Spinal cord (tissue), 10 donors: ENCODE results near the gene CALML3. TPM values are rescaled to one million over a fixed set of nuclear protein-coding genes. Genes with fewer than 3 reads are reported as not detected.

Experiments used
- DNase-seq, 6 donors: peaks; one replicate each; pipeline versions ENCODE4 v3.0.0 to v3.0.0-alpha.2; 2013 to 2015; ENCODE audit warnings: low spot score in 6 of 6, low read depth in 4 of 6
- H3K27ac ChIP-seq: one replicate; pipeline ENCODE4 v1.5.1; 2013; ENCODE audit warnings: low read depth, low read length, control low read depth
- H3K27me3 ChIP-seq: one replicate; pipeline ENCODE4 v1.6.1; 2013; ENCODE audit warnings: low read length; ENCODE audit not compliant: control insufficient read depth, insufficient read depth
- H3K36me3 ChIP-seq: one replicate; pipeline ENCODE4 v1.6.1; 2013; ENCODE audit warnings: low read length; ENCODE audit not compliant: control insufficient read depth, insufficient read depth
- H3K4me1 ChIP-seq: one replicate; pipeline ENCODE4 v1.6.1; 2013; ENCODE audit warnings: low read length; ENCODE audit not compliant: control insufficient read depth, insufficient read depth
- H3K4me3 ChIP-seq: one replicate; pipeline ENCODE4 v1.5.1; 2013; ENCODE audit warnings: low read depth, low read length, control low read depth
- H3K9me3 ChIP-seq: one replicate; pipeline ENCODE4 v1.6.1; 2013; ENCODE audit warnings: low read length; ENCODE audit not compliant: control insufficient read depth, insufficient read depth
- WGBS: methylation state at CpG from one replicate; pipeline ENCODE4 v1.1.5; 2013; ENCODE audit warnings: missing lambda C conversion rate; ENCODE audit not compliant: insufficient coverage; 5-methylcytosine and 5-hydroxymethylcytosine counted together
- polyA plus RNA-seq, 2 donors: library from polyadenylated mRNA; unstranded; fragments of 120-200 nt; gene quantifications; one replicate each; pipeline ENCODE4 v1.2.1, GENCODE V29; 2013; ENCODE audit not compliant: insufficient read length in 2 of 2
- total RNA-seq, 2 donors: library from RNA; depleted of rRNA in 1 of 2; stranded (reverse); fragments of 120-200 nt in 1 of 2; fragments of >200 nt in 1 of 2; gene quantifications; one replicate each; pipeline versions ENCODE4 v1.2.3 to v1.2.4, GENCODE V29; 2013 to 2014
- donor health status: healthy.

CALML3 gene
- total and polyA plus RNA-seq, 4 donors: 0.08 TPM; not detected in 3

DNA sequence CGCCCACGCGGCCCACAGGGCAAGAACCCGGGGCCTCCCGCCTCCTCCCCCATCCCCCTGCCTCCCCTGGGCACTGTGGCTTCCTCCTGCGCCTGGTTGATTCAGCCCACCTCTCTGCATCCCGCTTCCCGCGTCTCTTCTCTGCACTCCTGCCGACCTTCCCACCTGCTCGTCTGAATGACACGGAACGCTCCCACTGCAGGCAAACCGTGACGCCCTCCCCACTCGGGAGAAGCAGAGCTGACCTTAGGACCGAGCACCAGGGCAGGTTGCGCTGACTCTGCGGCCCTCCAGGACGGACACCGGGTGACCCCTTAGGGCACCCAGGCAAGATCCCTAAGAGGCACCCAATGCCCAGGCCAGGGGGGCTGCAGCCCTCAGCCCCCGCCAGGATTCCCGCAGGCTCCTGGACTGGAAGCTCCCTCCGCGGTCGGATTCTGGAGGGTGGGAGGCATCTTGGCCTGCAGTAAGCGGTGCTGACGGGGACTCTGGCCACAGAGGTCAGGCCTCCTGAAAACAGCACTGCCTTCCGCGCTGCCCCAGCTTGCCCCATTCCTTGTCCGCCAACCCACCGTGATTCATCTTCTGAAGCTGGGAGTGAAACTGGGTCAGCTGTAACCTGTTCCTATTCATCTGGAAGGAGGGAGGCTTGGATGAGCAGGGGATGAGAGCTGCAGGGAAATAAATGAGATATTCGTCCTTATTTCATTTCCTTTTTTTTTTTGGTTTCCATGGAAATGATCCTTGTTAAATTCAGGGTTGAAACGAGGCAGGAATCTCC is 990 bp downstream of the CALML3 start:
- peaks cover 4% of the 10 kb centered on the region for H3K4me1 ChIP-seq
- no peaks in the 10 kb centered on the region for H3K27me3 ChIP-seq
- 91% methylated on average over 30 of the region's 34 CpGs for WGBS
- no peak overlapping the region for H3K27ac ChIP-seq
- no peaks in the 10 kb centered on the region for H3K9me3 ChIP-seq
- H3K4me3 ChIP-seq: no peak overlapping the region
- peak in 2 of 6 donors; percentile 51 to 67 for DNase-seq
- H3K36me3 ChIP-seq: no peaks in the 10 kb centered on the region

DNA sequence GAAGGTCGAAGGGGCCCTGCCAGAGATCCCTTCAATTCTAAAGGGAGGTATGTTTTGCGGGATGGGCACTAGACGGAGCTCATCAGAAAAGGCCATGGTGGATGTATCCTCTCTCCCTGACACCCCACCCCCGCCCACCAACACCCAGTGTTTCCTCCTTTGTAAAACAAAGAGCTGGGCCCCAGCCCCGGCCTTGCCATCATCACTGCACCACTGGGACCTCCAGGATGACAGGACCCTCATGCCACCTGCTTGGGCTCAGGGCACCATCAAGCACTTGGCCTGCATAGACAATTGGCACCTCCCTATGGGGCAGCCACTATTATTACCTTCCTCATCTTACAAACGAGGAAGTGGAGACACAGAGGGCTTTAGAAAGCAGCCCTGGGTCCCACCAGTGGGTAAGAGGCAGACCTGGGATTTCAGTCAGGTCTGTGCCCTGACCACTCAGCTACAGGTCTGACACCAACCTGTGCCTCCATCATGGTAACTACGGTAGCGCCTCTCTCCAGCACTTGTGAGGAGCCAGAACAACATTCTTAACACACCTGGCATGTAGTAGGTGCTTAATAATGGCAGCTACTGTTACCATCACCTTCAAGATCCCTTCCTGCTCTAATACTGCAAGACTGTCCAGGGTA is 2.0 kb downstream of the CALML3 start:
- Histone ChIP-seq H3K27me3 (no peaks in the 10 kb centered on the region), H3K36me3 (no peaks in the 10 kb centered on the region), H3K9me3 (no peaks in the 10 kb centered on the region), H3K4me3 (no peak overlapping the region), H3K4me1 (peaks cover 4% of the 10 kb centered on the region), H3K27ac (no peak overlapping the region)
- DNase-seq: no peak
- 84% methylated on average over 3 of the region's 8 CpGs for WGBS

DNA sequence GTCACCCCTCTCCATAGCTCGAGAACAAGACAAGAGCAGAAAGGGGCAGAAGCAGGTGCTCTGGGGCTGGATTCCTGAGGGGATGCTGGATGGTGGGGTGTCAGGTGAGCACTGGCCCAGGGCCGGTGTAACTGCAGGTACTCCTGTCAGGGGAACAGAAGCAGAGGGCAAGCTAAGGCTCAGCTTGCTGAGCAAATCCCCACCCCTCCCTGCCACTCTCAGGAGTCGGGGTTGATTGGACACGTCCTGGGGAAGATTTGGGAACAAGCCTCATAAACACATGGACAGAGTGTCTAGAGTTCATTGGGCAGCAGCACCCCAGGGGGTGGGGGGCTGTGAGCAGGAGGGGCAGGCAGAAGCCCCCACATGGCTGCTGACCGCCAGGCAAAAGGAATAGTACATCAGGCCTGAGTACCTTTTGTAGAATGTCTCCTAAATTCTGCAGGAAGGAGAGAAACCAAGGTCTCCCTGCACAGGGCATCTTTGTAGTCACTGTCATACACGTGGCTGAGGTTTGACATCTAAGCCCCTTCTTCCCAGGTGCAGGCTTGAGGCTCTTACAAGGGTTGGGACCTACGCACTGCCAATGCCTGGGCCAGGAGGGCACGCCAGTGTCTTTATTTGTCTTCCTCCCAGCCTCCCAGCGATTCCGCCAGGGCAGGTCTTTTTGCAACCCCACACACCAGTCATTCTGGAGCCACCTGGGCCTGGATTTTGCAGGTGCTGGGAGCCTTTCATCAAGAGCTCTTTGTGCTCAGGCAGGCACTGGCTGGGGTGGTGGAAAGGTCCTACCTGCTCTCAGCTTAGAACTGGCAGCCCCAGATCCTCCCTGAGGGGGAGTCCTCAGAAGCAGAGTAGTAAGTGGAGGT is 2.8 kb downstream of the CALML3 start:
- H3K4me1 ChIP-seq: peaks cover 5% of the 10 kb centered on the region
- no peaks in the 10 kb centered on the region for H3K9me3 ChIP-seq
- no peak for DNase-seq
- H3K36me3 ChIP-seq: no peaks in the 10 kb centered on the region
- H3K27me3 ChIP-seq: no peaks in the 10 kb centered on the region
- no peak overlapping the region for H3K27ac ChIP-seq
- 81% methylated on average over 7 of the region's 10 CpGs for WGBS
- no peak overlapping the region for H3K4me3 ChIP-seq

DNA sequence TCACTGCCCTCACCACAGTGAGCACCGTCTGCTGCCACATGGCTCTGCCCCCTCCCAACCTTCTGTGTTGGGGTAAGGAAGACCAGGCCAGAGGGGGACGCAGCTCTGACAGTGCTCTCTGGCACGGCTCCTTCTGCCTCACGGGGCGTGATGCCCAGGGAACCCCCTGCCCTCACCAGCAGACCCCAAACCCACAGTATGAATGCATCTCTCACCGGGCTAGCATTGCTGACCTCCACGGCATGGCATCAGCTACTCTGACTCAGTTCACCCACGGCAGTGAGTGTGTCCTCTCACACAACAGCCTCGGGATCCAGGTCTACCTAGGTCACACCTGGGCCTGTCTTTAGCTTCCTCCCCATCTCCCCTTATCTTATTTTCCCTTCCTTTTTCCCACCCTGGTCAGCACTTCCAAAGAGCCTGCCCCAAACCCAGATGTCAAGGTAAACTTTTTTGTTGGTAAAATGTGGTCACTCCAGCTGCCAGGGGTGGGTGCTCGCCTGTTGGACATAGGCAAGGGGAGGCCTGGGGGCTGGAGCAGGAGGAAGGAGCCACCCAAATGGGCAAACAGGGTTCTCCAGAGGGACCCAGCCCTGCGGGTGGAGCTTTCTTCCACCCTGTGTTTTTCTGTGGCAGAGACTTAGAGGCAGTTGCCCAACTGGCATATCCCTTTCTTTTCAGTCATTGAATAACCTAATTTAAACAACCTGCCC is 4.4 kb downstream of the CALML3 start:
- peaks cover 11% of the 10 kb centered on the region for H3K4me1 ChIP-seq
- H3K27me3 ChIP-seq: no peaks in the 10 kb centered on the region
- 87% methylated on average over 10 of the region's 11 CpGs for WGBS
- no peak overlapping the region for H3K27ac ChIP-seq
- H3K4me3 ChIP-seq: no peak overlapping the region
- no peaks in the 10 kb centered on the region for H3K36me3 ChIP-seq
- no peaks in the 10 kb centered on the region for H3K9me3 ChIP-seq
- DNase-seq: no peak

DNA sequence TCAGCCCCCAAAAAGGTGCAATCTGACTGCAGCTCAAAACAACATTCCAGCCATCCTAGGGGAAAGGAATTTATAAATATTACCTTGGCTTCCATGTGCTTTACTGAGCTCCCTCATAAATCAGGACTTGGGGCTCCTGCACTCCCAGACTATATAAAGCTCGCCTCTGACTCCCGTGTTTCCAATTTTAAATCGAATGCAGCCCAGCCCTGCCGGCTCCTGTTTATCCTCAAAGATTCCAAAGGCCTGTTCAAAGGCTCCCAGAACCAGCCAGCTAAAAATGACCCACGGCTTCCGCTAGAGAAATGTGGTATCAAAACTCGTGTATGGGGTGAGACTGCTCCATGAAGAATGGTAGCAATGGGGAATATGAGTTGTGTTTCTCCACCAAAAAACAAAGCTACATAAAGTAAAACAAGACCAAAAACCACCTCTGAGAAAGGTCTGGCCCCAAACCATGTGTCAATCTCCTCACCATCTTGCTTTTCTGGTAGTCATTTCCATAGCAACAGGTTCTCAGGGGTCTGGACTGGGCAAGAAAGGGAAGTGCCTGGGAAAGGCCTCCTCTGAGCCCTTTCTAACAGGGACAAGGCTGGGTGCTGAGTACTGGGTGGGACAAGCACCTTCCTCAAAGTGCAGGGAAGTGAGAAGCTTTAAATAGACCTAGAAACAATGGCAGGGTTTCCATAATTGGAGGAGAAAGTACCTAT is 5.1 kb downstream of the CALML3 start:
- no peaks in the 10 kb centered on the region for H3K9me3 ChIP-seq
- no peaks in the 10 kb centered on the region for H3K36me3 ChIP-seq
- no peak overlapping the region for H3K27ac ChIP-seq
- no peak for DNase-seq
- H3K4me3 ChIP-seq: no peak overlapping the region
- H3K4me1 ChIP-seq: peaks cover 11% of the 10 kb centered on the region
- WGBS: 92% methylated on average over 4 of the region's 7 CpGs
- no peaks in the 10 kb centered on the region for H3K27me3 ChIP-seq

DNA sequence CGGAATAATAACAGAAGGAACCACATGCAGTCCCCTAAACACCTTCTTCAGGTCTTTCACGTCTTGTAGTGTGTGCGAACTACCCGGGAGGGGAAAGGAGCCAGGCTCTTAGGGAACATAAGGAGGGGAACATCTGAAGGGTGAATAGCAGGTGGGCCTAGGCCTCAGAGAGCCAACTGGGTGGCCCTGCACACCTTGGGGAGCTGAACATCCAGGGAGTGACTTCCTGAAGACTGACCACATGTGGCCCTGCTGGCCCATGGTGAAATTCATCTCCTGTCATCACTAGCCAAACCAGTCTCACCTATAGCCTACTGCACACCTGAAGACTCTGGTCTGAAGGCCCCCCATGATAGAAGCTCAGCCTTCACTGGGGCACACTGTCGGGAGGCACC is 5.6 kb downstream of the CALML3 start:
- H3K4me1 ChIP-seq: peaks cover 11% of the 10 kb centered on the region
- no peaks in the 10 kb centered on the region for H3K36me3 ChIP-seq
- H3K9me3 ChIP-seq: no peaks in the 10 kb centered on the region
- no peak overlapping the region for H3K27ac ChIP-seq
- no peak for DNase-seq
- no peak overlapping the region for H3K4me3 ChIP-seq
- H3K27me3 ChIP-seq: no peaks in the 10 kb centered on the region
- 100% methylated on average over 3 of the region's 5 CpGs for WGBS

GRCh38 chr10:5530846-5531557 is 6.2 kb downstream of the CALML3 start:
- DNase-seq: no peak
- Histone ChIP-seq H3K27ac (no peak overlapping the region), H3K9me3 (no peaks in the 10 kb centered on the region), H3K4me1 (peaks cover 7% of the 10 kb centered on the region), H3K4me3 (no peak overlapping the region), H3K27me3 (no peaks in the 10 kb centered on the region), H3K36me3 (no peaks in the 10 kb centered on the region)
- 91% methylated on average over 14 of the region's 16 CpGs for WGBS

DNA sequence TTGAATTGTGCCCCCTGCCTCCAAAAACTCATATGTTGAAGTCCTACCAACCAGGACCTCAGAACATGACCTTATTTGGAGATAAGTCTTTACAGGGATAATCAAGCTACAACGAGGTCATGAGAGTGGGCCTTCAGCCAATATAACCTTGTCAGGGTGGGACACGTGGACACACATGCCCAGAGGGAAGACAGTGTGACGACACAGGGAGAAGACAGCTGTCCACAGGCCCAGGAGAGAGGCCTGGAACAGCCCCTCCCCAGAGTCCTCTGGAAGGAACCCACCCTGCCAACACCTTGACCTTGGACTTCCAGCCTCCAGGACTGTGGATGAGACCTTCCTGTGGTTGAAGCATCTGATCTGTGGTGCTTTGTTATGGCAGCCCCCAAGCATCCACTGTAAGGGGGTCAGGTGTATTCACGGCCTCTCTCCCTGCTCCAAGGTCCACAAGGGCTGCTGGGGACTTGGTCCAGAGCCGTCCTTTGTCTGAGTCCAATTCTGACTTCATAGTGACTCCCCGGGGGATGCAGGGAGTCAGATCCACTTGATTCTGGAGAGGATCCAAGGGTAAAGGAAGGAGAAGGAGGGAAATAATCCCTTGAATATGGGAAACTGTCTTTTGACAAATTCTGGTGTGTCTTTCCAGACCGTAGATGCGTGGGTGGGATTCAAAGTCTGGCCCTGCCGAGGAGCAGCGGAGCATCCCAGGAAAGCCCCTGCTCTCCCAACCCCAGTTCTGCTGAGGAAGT is 7.0 kb downstream of the CALML3 start:
- Histone ChIP-seq H3K4me1 (peaks cover 7% of the 10 kb centered on the region), H3K4me3 (no peak overlapping the region), H3K36me3 (no peaks in the 10 kb centered on the region), H3K27ac (no peak overlapping the region), H3K27me3 (no peaks in the 10 kb centered on the region), H3K9me3 (no peaks in the 10 kb centered on the region)
- no peak for DNase-seq
- WGBS: 91% methylated on average over 9 of the region's 10 CpGs
